GM19455 (cell line): ENCODE results near the gene TMEM212.

Source experiments
- ATAC-seq: cut with Tn5 transposase; IDR thresholded peaks from one replicate; pipeline ENCODE4 v1.9.1; 2021; ENCODE audit not compliant: unreplicated experiment

TMEM212 gene

DNA sequence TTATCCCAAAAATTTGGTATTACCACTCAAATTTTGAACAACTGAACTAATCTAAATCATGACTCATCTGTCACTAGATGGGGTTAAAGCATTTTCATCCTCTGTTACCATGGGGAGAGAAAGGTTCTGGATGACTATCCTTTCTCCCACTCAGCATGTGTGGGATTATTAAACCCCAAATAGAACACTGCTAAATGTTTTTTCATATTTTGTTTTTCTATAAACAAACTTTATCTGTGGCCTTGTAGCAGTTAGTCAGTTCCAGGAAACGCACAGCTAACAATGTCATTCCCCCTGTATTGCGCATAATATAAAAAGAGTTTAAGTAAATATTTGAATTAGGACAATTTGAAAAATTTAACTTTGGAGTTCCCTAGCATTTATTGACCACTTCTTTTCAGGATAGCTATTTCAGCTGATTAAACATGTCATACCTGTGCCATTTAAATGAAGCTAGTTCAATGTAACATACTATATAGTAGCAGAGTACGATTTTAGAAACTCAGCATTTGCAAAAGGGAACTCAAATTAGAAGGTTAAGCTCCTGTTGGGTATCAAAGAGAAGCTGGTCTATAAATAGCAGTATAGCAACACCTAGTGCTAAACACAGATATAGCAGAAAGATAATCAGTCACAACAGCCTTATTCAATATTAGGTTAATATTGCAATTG is 9.2 kb upstream of the TMEM212 start:
- no peak for ATAC-seq

DNA sequence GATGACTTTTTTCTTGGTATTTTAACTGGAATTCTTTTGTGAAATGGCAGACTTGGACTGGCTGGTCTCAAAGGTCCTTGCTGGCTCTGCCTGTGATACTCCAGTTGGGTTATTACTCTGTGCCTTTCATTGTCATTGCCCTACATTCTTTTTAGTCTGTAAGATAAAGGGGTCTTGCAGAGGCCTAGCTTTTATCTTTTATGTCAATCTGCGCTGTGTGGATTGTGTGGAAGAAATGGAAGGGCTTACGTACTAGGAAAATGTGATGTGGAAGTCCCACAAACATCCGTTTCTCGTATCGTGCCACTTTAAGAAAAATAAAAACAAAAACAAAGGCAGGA is 8.7 kb upstream of the TMEM212 start:
- no peak for ATAC-seq

DNA sequence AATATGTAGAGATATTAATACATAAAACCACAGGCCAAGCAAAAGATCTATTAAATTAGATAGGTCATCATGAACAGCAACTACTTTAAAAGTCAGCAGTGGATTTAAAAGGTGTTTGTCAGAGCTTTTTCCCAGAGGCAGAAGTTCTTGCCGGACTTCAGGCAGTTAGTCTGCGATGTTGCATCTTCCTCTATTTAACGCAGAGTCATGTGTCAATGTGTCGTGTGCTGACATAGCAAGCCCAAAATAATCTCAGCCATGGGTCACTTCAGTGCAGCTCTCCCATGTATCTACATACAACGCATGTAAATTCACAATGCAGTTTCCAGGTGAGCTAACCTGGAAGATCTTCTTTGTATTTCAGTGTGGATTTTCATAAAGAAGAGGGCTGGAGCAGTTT is 8.0 kb upstream of the TMEM212 start:
- no peak for ATAC-seq

DNA sequence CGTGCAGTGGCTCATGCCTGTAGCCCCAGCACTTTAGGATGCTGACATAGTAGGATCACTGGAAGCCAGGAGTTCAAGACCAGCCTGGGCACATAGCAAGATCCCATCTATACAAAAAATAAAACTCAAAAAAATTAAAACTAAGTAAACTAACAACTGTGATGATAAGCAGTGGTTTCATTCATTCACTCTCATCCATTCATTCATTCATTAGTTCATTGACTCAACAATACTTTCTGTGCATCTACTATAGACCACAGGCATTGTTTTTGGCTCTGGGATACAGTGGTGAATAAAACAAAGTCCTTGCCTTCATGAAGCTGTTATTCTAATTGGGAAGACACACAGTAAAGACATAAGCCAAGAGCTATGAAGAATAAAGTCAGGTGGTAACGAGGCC is 7.5 kb upstream of the TMEM212 start:
- no peak for ATAC-seq

DNA sequence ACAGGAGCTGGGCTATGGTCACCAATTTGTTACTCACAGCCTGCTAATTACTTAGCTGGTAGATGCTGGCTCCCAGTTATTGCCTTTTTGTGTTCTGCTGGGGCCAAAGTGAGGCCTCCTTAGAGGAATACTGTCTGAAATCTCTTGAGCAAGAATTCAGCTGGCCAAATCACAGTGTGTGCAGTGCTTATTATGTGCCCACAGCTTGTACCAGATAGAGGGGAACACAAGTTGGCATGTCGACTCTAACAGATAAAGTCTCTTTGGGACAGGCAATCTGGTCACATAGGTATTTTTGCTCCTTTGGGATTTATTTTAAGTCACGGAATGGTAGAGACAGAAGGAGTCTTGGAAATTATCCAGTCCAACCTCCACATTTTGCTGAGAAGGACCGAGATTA is 6.3 kb upstream of the TMEM212 start:
- ATAC-seq: no peak

DNA sequence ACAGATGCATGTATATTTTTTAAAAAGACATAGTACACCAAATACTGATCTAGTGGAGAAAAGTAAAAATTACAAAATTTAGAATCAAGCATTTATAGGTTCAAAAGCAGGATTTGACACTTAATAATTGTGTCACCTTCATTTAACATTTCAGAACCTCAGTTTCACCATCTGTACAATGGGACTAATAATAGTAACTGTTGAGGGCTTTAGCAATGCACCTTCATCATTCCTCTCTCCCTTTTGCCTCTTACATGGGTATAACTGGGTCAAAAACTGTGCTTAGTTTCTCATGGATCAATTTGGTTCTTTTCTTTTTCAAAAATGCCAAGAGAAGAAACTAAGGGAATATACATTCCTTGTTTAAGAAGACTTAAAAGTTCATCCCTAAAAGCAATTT is 5.5 kb upstream of the TMEM212 start:
- no peak for ATAC-seq

DNA sequence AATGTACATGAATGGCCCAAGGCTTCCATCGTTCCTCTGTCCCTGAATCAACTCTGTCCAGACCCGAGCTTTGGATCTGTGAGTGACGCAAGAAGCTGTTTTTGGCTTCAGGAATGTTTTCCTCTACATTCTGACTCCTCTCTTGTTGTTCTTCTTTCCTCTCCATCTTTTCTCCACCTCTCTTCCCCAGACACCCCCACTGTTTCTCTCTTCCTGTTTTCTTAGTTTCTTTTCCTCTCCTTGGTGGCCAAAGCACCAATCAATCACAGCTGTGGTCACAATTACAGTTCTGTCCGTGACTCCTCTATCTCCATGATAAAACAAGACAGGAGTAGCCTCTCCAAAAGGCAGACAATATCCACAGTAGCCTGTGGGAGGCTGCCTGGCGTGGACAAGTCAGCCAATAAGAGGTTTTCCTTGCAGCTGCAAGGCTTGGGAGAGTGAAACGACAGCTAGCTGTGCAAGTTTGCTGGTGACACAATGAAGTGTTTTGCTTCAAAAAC is 4.9 kb upstream of the TMEM212 start:
- no peak for ATAC-seq

DNA sequence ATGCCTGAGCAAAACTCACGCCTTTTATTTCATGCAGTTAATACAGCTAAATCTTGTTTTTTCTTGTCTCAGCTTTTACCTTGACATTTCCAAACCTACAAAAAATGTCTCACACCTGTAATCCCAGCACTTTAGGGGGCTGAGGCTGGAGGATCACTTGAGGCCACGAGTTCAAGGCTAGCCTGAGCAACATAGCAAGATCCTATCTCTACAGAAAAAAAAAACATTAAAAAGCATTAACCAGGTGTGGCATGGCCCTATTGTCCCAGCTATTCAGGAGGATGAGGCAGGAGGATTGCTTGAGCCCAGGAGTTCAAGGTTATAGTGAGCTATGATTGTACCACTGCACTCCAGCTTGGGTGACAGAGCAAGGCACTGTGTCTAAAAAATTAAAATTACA is 3.9 kb upstream of the TMEM212 start:
- no peak for ATAC-seq

DNA sequence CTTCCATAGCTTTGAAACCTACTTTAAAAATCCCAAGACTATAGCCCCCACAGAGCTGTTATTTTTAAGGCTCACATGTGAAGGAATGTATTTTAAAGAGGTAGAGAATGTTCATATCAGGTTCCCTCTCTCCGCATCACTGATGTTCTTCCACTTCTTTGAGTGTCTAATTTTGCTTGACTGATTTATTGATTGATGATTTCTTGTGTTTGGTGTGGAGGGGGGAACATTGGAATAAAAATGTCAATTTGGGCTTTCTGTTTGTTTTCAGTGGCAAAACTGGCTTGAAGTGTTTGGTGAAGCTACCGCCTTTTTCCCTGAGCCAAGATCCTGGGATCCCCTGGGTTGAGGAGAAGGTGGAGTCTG is 2.7 kb upstream of the TMEM212 start:
- no peak for ATAC-seq

DNA sequence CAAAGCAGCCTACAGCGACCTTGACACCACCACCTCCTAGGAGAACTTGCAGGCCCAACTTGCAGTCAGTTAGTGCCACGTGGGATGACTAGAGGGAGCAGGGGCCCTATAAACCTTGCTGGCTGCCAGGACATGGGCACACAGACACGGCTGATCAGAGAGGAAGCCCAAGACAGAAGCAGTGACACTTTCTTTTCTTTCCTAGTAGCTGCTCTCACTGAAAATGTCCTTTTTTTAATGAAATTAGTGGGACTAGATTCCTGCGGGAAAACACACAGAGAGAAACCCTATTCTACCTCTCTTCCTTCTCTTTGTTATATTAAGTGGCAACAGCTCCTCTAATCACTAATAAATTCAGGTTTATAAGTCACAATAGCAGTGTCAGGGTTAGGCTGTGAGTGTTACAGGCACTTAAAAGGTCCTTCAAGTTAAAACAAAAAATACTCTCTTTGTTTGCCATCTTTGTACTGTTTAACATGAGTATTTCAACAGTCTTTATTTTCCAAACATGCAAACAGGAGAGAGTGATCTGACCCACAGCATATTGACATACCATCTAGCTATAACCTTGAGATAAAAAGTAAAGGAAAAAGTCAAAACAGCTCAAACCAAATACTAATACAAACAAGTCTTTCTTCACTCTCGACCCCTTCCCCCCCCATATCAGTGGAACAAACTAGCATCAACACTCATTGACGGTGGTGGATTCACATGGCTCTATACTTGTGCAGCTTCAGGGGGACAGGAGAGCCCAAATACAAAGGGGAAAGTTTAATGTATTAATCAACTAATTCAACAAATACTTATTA is 2.1 kb upstream of the TMEM212 start:
- ATAC-seq: no peak

DNA sequence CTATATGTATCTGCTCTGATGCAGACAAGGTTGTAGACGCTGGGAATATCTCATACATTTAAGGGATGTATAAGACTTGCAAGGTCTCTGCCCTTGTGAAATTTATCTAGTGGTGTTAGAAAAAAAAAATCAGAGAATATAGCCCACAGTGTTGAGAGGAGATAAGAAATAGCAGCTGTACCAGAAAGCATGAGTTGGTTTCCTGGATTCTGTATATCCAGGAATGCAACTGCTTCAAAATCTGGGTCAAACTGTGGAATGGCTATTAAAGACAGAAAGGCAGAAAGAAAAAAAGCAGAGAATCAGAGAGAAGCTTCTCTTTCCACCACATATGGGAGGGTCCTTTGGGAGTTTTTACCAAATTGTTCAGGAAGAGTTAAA is 1.5 kb upstream of the TMEM212 start:
- ATAC-seq: no peak

DNA sequence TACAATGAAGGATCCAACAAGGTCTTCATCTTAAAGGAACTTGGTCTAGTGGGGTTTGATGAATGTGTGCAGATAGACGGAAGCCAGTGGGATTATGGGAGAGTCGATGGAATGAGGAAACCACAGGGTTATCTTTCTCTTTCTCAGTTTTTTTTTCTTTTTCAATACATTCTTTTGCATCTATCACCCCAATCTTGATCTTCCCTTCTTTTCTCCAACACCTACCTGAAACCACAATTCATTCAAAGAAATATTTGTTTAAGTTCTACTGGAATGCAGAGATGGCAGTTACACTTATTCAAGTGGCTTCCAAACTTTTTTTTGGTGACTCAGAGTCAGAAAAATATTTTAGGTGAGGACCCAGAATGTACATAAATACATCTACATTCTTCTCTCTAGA is 1.7 kb downstream of the TMEM212 start:
- no peak for ATAC-seq

DNA sequence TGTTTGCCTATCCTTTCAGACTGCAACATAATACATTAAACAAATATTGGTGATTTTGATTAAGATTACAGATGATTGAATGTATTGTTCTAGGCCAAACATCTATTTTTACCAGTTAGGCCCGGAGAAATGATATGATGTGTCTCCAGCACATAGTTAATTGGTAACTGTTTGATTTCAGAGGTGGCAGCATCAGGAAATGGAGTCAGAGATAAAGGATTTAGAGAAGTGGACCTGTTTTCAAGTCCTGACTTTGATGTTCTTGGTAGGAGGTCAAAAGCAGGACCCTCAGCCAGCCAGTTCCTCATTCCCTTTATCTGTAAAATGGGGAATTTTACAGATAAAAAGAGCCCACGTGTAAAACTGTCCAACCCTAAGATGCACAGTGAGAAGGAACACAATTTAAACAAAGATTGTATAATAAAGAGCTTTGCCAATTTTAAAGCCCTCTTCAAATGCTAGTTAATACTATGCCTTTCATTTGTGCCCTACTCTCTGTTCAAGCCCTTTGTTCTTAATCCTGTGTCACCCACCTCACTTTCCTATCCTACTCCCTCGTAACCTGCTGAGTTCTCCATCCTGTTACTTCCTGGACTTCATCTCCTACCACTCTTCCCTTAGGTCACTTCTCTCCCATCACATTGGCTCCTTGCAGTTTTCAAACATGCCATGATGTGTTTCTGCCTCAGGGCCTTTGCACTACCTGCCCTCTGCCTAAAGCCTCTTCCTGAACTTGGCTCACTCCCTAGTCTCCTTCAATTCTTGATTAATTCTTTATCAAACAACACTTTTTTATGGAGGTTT is 2.5 kb downstream of the TMEM212 start:
- no peak for ATAC-seq

DNA sequence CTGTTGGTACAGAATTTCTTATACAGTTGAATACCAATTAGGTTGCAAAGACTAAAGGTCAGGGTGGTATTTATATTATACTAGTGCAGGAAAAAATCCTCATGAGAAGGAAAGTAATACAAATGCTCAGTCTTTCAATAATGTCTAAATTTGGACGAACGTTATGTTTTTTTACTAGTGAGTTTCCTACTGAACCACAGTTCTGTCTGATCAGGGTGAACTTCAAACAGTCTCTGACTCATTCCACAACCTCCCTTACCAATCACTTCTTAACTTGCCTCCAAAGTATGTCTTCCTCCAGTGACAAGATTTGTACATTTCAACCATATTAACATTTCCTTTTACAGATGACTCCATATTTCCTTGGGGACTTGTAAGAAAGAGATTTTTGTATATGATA is 3.4 kb downstream of the TMEM212 start:
- peak; percentile 95 for ATAC-seq

DNA sequence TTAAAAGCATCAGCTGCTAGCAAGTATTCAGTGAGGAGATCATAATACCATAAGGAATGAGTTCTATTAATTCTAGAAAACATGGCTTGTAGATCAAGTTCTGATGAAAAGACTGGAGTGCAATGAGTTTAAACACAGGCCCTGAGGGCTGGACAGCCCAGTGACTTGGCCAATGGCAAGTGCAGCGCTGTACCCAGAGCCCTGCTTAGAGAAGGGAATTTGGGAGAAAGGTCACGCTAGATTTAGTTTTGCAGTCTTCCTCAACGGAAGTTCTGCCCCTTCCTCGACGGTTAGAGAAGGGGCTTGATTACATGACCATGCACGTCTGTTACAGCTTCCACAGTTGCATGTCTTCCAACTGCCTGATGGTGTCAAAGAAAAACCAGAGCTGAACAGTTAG is 4.0 kb downstream of the TMEM212 start:
- ATAC-seq: no peak

DNA sequence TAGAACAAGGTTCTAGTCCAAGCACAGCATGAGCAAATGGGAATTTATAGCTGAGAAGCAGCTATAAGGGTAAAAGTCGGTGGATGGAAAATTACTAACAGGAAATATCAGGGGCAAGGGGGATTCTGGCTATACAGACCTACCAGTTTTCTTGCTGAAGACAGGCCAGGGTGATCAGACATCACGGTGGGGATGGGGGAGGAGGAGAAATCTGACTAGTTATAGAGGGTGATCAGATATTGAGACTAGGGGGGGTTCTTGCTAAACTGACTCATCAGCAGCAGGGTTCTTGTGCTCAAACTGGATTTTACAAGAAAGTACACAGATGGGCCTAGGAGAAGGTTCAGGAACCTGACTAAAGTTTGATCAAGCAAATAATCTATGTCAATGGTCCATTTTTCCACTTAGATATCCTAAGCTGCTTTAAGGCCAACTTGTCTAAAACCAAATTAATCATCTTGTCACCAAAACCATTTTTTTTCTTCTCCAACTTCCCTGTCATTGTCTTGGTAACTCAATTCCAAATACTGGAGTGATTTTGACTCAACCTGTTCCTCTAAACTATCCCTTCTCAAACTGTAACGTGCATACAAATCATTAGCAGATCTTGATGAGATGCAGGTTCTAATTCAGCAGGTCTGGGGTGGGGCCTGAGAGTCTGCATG is 4.6 kb downstream of the TMEM212 start:
- ATAC-seq: no peak

DNA sequence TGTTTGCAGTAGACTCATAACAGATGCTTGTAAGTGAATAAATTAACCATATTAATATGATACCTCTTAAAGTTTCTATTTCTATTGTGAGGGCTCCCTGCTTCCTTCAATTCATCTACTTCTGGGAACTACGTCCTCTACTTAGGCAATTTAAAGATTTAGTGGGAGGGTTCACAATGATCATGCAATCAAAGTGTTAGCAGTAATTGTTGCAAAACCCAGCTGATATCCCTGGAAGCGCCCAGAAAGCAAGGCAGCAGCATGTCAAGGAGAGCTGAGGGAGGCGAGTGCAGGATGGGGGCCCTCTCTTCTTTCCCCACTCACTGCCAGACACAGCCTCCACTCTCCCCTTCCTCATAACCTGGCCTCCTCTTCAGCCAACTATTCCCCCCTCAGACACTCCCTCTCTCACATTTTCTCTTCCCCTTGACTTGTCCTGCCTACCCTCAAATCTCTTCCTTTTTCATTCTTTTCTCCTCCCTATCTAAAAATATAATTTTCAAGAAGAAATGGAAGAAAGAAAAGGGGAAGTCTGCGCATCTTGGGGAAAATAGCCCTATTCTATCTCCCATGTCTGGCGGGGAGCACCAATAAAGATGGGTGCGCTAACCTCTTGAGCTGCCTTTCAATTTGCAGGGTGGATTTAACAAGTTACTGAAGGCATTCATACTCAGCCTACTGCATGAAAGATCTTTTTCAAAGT is 6.6 kb downstream of the TMEM212 start:
- no peak for ATAC-seq

DNA sequence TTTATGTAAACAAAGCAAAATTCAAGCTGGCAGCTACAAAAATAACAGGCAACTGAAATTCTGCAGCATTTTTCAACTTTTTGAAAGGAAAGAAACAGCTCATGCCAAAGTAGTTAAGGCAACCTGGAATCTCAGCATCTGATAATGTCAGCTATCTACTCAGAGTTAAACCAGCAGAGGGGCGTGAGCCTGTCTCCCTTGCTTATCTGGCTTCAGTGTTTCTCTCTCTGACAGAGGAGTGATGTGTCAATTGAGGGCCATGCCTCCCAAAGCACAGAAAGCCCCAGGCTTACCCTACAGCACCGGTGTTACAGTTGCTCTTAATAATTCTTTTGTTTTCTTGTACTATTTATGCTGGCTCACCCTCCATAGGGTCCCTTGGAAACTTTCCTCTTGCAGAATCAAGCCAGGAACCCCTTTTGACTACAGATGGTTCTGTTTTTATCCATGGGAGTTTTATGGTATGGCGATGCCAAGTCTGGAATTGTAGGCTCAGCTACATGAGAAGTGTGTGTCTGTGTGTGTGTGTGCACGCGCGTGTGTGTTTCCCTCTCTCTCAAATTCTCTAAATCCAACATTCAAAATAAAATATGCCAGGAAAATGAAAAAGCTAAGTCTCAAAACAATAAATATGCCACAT is 7.3 kb downstream of the TMEM212 start:
- ATAC-seq: no peak

DNA sequence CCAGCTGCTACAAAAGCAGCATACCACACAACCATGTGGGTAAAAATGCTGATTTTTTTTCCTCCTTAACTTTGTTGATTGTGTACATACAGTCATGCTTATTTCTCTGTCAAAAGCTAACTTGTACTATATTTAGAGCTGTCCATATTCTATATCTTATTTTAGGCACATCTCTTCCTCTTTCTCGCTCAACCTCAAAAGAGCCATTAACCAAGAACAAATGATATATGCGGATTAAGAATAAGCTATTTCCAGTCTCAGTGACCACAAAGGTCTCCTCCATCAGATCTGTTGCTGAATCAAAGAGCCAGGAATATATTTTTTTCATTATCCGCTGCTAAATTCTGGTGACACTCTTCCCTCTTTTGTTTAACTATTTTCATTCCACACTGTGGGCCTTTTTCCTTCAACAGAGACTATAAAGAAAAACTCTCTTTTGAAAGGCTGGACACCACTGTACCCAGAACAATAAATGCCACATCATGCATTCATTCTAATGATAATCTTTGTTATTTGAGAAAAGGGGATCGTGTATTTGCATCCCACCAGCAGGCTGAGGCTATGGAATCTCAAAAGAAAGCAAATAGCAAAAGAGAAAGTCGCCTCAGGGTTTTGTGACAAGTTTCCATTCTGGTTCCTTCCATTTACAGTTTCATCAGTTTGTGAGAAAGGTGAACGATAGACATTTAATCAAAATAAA is 8.0 kb downstream of the TMEM212 start:
- ATAC-seq: no peak

DNA sequence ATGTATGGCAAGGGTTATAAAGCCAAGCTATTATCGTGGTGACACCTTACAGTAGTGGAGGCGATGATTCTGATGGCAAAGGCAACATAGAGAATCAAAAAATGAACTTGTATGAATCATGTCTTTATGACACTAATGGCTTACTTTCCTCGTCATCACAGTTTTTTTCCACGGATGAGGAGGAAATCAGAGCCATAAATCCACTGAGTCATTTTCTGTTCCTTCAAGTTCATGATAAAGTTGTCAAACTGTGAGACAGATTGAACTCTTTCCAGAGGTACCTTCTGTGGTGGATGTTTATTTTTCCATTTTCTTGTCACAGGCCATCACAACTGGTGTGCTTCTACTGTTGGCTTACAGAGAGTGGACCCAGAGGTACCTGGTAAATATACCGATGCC is 8.5 kb downstream of the TMEM212 start:
- no peak for ATAC-seq
